IMR-90 (cell line): ENCODE measurements around the gene GRAMD1B. TPM values are rescaled to one million over a fixed set of nuclear protein-coding genes. Genes with fewer than 3 reads are reported as not detected.

Experiments
- ATAC-seq: fragments of 200-7000 bp; cut with Tn5 transposase; 2 replicates; pipeline ENCODE4 v1.9.1; 2020; ENCODE audit warnings: low read depth, mild to moderate bottlenecking, moderate library complexity
- BruUV-seq: library from RNA; stranded (reverse); fragments of 400-500 nt; replicated peaks from 2 replicates; lab custom pipeline; 2021; lab: Mats Ljungman, UMichigan
- CTCF ChIA-PET: fragments of 300-600 bp; formaldehyde crosslinking; extraction: SDS; loops from one replicate; lab custom pipeline; 2021; ENCODE audit warnings: antibody characterized with exemption; lab: Yijun Ruan, JAX
- POLR2A ChIA-PET: fragments of 300-600 bp; sonication (Branson Sonifier 250); formaldehyde crosslinking; loops from one replicate; lab custom pipeline; 2022; ENCODE audit warnings: antibody characterized with exemption; ENCODE audit not compliant: unreplicated experiment; lab: Charles Lee
- DNase-seq: peaks from one replicate; pipeline ENCODE4 v3.0.0; 2013
- H2AFZ ChIP-seq: replicated peaks from 2 replicates; pipeline ENCODE3; 2013; ENCODE audit warnings: low read length, mild to moderate bottlenecking; ENCODE audit not compliant: poor library complexity
- H2AK5ac ChIP-seq: 2 replicates; pipeline ENCODE4 v1.6.1; 2013; ENCODE audit warnings: low read depth, low read length, inconsistent platforms
- H2AK9ac ChIP-seq: replicated peaks from 2 replicates; pipeline ENCODE3; 2013; ENCODE audit warnings: mild to moderate bottlenecking, low read depth, low read length, moderate library complexity; ENCODE audit not compliant: poor library complexity
- H2BK120ac ChIP-seq: 2 replicates; pipeline ENCODE4 v1.6.1; 2013; ENCODE audit warnings: low read depth, low read length, inconsistent platforms
- H2BK15ac ChIP-seq: 3 replicates; pipeline ENCODE4 v1.6.1; 2013; ENCODE audit warnings: low read depth, low read length, inconsistent platforms
- H2BK20ac ChIP-seq: 2 replicates; pipeline ENCODE4 v1.6.1; 2013; ENCODE audit warnings: low read depth, mild to moderate bottlenecking, inconsistent platforms, low read length, moderate library complexity
- H2BK5ac ChIP-seq: 2 replicates; pipeline ENCODE4 v1.6.1; 2013; ENCODE audit warnings: mild to moderate bottlenecking, low read depth, low read length, inconsistent platforms; ENCODE audit not compliant: poor library complexity, severe bottlenecking
- H3K14ac ChIP-seq: replicated peaks from 2 replicates; pipeline ENCODE4 v1.6.1; 2013; ENCODE audit warnings: low read depth, low read length, inconsistent platforms
- H3K18ac ChIP-seq: 2 replicates; pipeline ENCODE4 v1.6.1; 2013; ENCODE audit warnings: low read depth, low read length, control low read depth
- H3K23ac ChIP-seq: 2 replicates; pipeline ENCODE4 v1.6.1; 2013; ENCODE audit warnings: low read depth, low read length, inconsistent platforms
- H3K27ac ChIP-seq: 2 replicates; pipeline ENCODE4 v1.5.1; 2013; ENCODE audit warnings: mild to moderate bottlenecking, control low read depth, low read length; ENCODE audit not compliant: insufficient read depth
- H3K27me3 ChIP-seq: 2 replicates; pipeline ENCODE4 v1.6.1; 2013; ENCODE audit warnings: low read length; ENCODE audit not compliant: control insufficient read depth, insufficient read depth
- H3K36me3 ChIP-seq: 2 replicates; pipeline ENCODE4 v1.6.1; 2013; ENCODE audit warnings: low read length, mixed read lengths; ENCODE audit not compliant: control insufficient read depth, insufficient read depth
- H3K4ac ChIP-seq: 2 replicates; pipeline ENCODE4 v1.6.1; 2013; ENCODE audit warnings: low read depth, low read length, inconsistent platforms
- H3K4me1 ChIP-seq: 2 replicates; pipeline ENCODE4 v1.6.1; 2013; ENCODE audit warnings: low read length, mixed read lengths; ENCODE audit not compliant: control insufficient read depth, insufficient read depth
- H3K4me2 ChIP-seq: 2 replicates; pipeline ENCODE4 v1.6.1; 2013; ENCODE audit warnings: low read depth, mild to moderate bottlenecking, control low read depth, low read length, moderate library complexity
- H3K4me3 ChIP-seq: 2 replicates; pipeline ENCODE4 v1.5.1; 2013; ENCODE audit warnings: low read depth, mild to moderate bottlenecking, control low read depth, low read length, moderate library complexity; ENCODE audit not compliant: insufficient read depth
- H3K56ac ChIP-seq: 2 replicates; pipeline ENCODE4 v1.6.1; 2013; ENCODE audit warnings: low read length, inconsistent platforms; ENCODE audit not compliant: insufficient read depth; ENCODE audit errors: extremely low read depth
- H3K79me1 ChIP-seq, 2 experiments: 2 replicates each; pipeline ENCODE4 v1.6.1; 2013; ENCODE audit warnings: low read length in 2 of 2, inconsistent platforms in 1 of 2, low read depth in 1 of 2
- H3K9ac ChIP-seq: 2 replicates; pipeline ENCODE4 v1.6.1; 2013; ENCODE audit warnings: low read depth, low read length, control low read depth
- H3K9me1 ChIP-seq: 2 replicates; pipeline ENCODE4 v1.6.1; 2013; ENCODE audit warnings: low read length, inconsistent platforms; ENCODE audit not compliant: insufficient read depth
- H3K9me3 ChIP-seq: 2 replicates; pipeline ENCODE4 v1.6.1; 2013; ENCODE audit warnings: low read length; ENCODE audit not compliant: control insufficient read depth, insufficient read depth
- H4K20me1 ChIP-seq: 2 replicates; pipeline ENCODE4 v1.6.1; 2013; ENCODE audit warnings: low read length, inconsistent platforms; ENCODE audit not compliant: insufficient read depth
- H4K5ac ChIP-seq: 2 replicates; pipeline ENCODE4 v1.6.1; 2013; ENCODE audit warnings: mild to moderate bottlenecking, low read depth, low read length, control low read depth
- H4K8ac ChIP-seq, 2 experiments: 2 replicates each; pipeline ENCODE4 v1.6.1; 2013; ENCODE audit warnings: low read depth in 2 of 2, low read length in 2 of 2, control low read depth in 1 of 2, inconsistent platforms in 1 of 2
- H4K91ac ChIP-seq: 2 replicates; pipeline ENCODE4 v1.6.1; 2013; ENCODE audit warnings: low read depth, low read length, inconsistent platforms; ENCODE audit not compliant: insufficient read depth
- BHLHE40 ChIP-seq: fragments of 150-350 bp; IDR thresholded peaks from 2 replicates; pipeline ENCODE4 v1.6.1; 2016; ENCODE audit warnings: mild to moderate bottlenecking, low read depth, low read length
- CHD1 ChIP-seq: IDR thresholded peaks from 2 replicates; pipeline ENCODE4 v1.6.1; 2012; ENCODE audit warnings: low read depth, low read length, improper control_type of control experiment
- FOS ChIP-seq: fragments of 150-350 bp; IDR thresholded peaks from 2 replicates; pipeline ENCODE4 v1.6.1; 2016; ENCODE audit warnings: low read depth, low read length
- MAFK ChIP-seq: IDR thresholded peaks from 2 replicates; pipeline ENCODE4 v1.6.1; 2012; ENCODE audit warnings: low read depth, low read length, improper control_type of control experiment
- MAZ ChIP-seq: IDR thresholded peaks from 2 replicates; pipeline ENCODE4 v1.6.1; 2012; ENCODE audit warnings: low read depth, mild to moderate bottlenecking, low read length, improper control_type of control experiment, moderate library complexity, borderline replicate concordance
- MXI1 ChIP-seq: IDR thresholded peaks from 2 replicates; pipeline ENCODE4 v1.6.1; 2012; ENCODE audit warnings: low read depth, mild to moderate bottlenecking, low read length, moderate library complexity, borderline replicate concordance
- NFE2L2 ChIP-seq: fragments of 150-350 bp; IDR thresholded peaks from 2 replicates; pipeline ENCODE4 v1.6.1; 2016; ENCODE audit warnings: low read depth, mild to moderate bottlenecking, low read length
- POLR2A ChIP-seq: IDR thresholded peaks from 2 replicates; pipeline ENCODE4 v1.6.1; 2012; ENCODE audit warnings: mild to moderate bottlenecking, low read depth, low read length
- RAD21 ChIP-seq: IDR thresholded peaks from 2 replicates; pipeline ENCODE4 v1.6.1; 2012; ENCODE audit warnings: low read length, improper control_type of control experiment
- RCOR1 ChIP-seq: IDR thresholded peaks from 2 replicates; pipeline ENCODE4 v1.6.1; 2012; ENCODE audit warnings: mild to moderate bottlenecking, low read length, improper control_type of control experiment; ENCODE audit not compliant: insufficient replicate concordance
- RFX5 ChIP-seq: IDR thresholded peaks from 2 replicates; pipeline ENCODE4 v1.8.0; 2012; ENCODE audit warnings: low read depth, mild to moderate bottlenecking, low read length, moderate library complexity
- SMC3 ChIP-seq: fragments of 150-350 bp; IDR thresholded peaks from 2 replicates; pipeline ENCODE4 v1.6.1; 2016; ENCODE audit warnings: low read depth, mild to moderate bottlenecking, antibody characterized with exemption, low read length, moderate library complexity
- WGBS, 2 experiments: methylation state at CpG; one replicate each; pipeline versions ENCODE4 v1.1.5 to v1.1.7; 2013; ENCODE audit warnings: missing lambda C conversion rate in 2 of 2; ENCODE audit not compliant: insufficient read length in 1 of 2; ENCODE audit errors: extremely low coverage in 2 of 2; 5-methylcytosine and 5-hydroxymethylcytosine counted together
- dilution Hi-C: fragments of 300-500 bp; cut with HindIII; formaldehyde crosslinking; loops from one replicate; pipeline ENCODE4 v1.14.3; 2018; ENCODE audit warnings: low sequenced_read_pairs; ENCODE audit not compliant: unreplicated experiment
- in situ Hi-C: fragments of 300-500 bp; cut with MboI; formaldehyde crosslinking; loops from 3 replicates; pipeline ENCODE4 v1.14.3; 2019; ENCODE audit warnings: low sequenced_read_pairs, inconsistent platforms, mixed read lengths
- intact Hi-C: fragments of 100-400 bp; cut with micrococcal nuclease; formaldehyde crosslinking; loops from 2 replicates; pipeline ENCODE4 v1.10.0; 2022
- polyA plus RNA-seq, 3 experiments: library from polyadenylated mRNA; depleted of rRNA; stranded (reverse); fragments of >200 nt; gene quantifications; 2 replicates each; pipeline ENCODE4 v1.2.3, GENCODE V29; 2012; ENCODE audit warnings: low replicate concordance in 1 of 3
- total RNA-seq: library from RNA; depleted of rRNA; stranded (reverse); fragments of >200 nt; gene quantifications from 2 replicates; pipeline ENCODE4 v1.2.3, GENCODE V29; 2012
- TF ChIP-seq, protein P1 (sequence below): fragments of 150-350 bp; IDR thresholded peaks from 2 replicates; pipeline ENCODE4 v1.6.1; 2016; ENCODE audit warnings: low read depth, mild to moderate bottlenecking, low read length, moderate library complexity, borderline replicate concordance

Gene GRAMD1B
- total and polyA plus RNA-seq, 2 of the 4 experiments (the other 2 are of a cell fraction) = 7.1 to 7.2 TPM

DNA sequence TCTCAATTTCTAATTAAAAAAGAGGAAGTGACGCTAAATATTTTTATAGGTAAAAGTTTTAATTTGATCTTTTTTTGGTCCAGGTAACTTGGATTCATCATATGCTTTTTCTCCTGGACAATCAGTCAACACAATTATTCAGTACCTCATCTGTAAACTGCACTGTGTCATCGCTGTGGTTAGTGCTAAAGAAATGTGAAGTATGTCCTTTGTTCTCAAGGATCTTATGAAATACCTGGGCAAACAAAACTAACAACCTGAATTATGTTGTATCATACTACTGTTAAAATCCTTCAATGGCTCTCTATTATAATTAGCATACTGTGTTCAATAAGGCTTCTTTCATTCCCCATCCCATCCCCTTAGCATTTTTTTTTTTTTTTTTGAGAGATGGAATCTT lies 244.2 kb downstream of the GRAMD1B start:
- H4K20me1 ChIP-seq = no peaks in the 10 kb centered on the region
- H3K14ac ChIP-seq = no peak overlapping the region
- H3K79me1 ChIP-seq = no peaks in the 10 kb centered on the region
- no peak overlapping the region for H2BK20ac ChIP-seq
- H2AFZ ChIP-seq = peak overlapping the region; percentile 32
- H4K91ac ChIP-seq = no peak overlapping the region
- H3K9me3 ChIP-seq = no peaks in the 10 kb centered on the region
- no peak overlapping the region for H3K4ac ChIP-seq
- TF ChIP-seq RFX5 (no peak), MXI1 (no peak), BHLHE40 (no peak), POLR2A (no peak), RCOR1 (no peak), FOS (no peak), RAD21 (no peak), MAZ (no peak), CHD1 (no peak), MAFK (no peak), SMC3 (no peak), NFE2L2 (no peak)
- TF ChIP-seq, protein P1, sequence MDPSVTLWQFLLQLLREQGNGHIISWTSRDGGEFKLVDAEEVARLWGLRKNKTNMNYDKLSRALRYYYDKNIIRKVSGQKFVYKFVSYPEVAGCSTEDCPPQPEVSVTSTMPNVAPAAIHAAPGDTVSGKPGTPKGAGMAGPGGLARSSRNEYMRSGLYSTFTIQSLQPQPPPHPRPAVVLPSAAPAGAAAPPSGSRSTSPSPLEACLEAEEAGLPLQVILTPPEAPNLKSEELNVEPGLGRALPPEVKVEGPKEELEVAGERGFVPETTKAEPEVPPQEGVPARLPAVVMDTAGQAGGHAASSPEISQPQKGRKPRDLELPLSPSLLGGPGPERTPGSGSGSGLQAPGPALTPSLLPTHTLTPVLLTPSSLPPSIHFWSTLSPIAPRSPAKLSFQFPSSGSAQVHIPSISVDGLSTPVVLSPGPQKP = no peak
- H2AK9ac ChIP-seq = no peak overlapping the region
- H3K4me1 ChIP-seq = no peaks in the 10 kb centered on the region
- H3K4me3 ChIP-seq = no peak overlapping the region
- no peak overlapping the region for H2BK15ac ChIP-seq
- no peaks in the 10 kb centered on the region for H3K36me3 ChIP-seq
- ATAC-seq (no peak), DNase-seq (no peak)
- no TSS peak for BruUV-seq
- peaks cover 14% of the 10 kb centered on the region for H3K27me3 ChIP-seq
- WGBS, 2 experiments = no CpG with 5 or more reads among the region's 2 CpGs
- dilution Hi-C loops = no loop called here
- no peak overlapping the region for H3K23ac ChIP-seq
- intact Hi-C loops = no loop called here
- H2AK5ac ChIP-seq = no peak overlapping the region
- no peak overlapping the region for H3K9ac ChIP-seq
- H3K9me1 ChIP-seq = no peaks in the 10 kb centered on the region
- ChIA-PET CTCF (no interaction called here), POLR2A (no interaction called here)
- H3K56ac ChIP-seq = no peak overlapping the region
- H2BK120ac ChIP-seq = no peak overlapping the region
- H4K5ac ChIP-seq = no peak overlapping the region
- no peak overlapping the region for H3K27ac ChIP-seq
- in situ Hi-C loops = no loop called here
- H2BK5ac ChIP-seq = no peak overlapping the region
- H3K4me2 ChIP-seq = no peak overlapping the region
- H4K8ac ChIP-seq = no peak overlapping the region
- no peak overlapping the region for H3K18ac ChIP-seq
